Activated T-helper 1 cell treated with anti-CD3 and anti-CD28 coated beads, Interleukin-12 subunit alpha, Interleukin-12 subunit beta, Interleukin-2, Interleukin-4 antibody, amounts not matched to agents 30 ng/mL and 10 ng/mL and 1 ng/mL, durations not matched to agents 14 hours and 24 hours and 36 hours (primary cell): ENCODE results near the gene CCDC187. TPM values are rescaled to one million over a fixed set of nuclear protein-coding genes. Genes with fewer than 3 reads are reported as not detected.
"Not testable (repeated sequence)": the region's sequence is repeated elsewhere in the genome, so short reads cannot be mapped to it uniquely, and the experiment has no call there.

Source experiments
- DNase-seq: peaks from one replicate; pipeline ENCODE4 v3.0.0; 2021; ENCODE audit warnings: low spot score
- H3K27ac Mint-ChIP-seq: one replicate; pipeline ENCODE4 v1.8.0; 2021; ENCODE audit warnings: mild to moderate bottlenecking, mixed read lengths
- H3K27me3 Mint-ChIP-seq: one replicate; pipeline ENCODE4 v1.8.0; 2022; ENCODE audit warnings: mild to moderate bottlenecking, moderate library complexity, mixed read lengths; ENCODE audit not compliant: insufficient read depth
- H3K36me3 Mint-ChIP-seq: one replicate; pipeline ENCODE4 v1.8.0; 2021; ENCODE audit warnings: low read depth, mixed read lengths
- H3K4me1 Mint-ChIP-seq: one replicate; pipeline ENCODE4 v1.8.0; 2021; ENCODE audit warnings: low read depth, mixed read lengths
- H3K4me3 Mint-ChIP-seq: one replicate; pipeline ENCODE4 v1.8.0; 2021; ENCODE audit warnings: mild to moderate bottlenecking, moderate library complexity, mixed read lengths
- H3K9me3 Mint-ChIP-seq: one replicate; pipeline ENCODE4 v1.8.0; 2021; ENCODE audit warnings: mixed read lengths
- intact Hi-C: fragments of 100-400 bp; cut with micrococcal nuclease; formaldehyde crosslinking; loops from one replicate; pipeline ENCODE4 v1.15.1; 2024
- total RNA-seq: library from RNA; stranded (reverse); gene quantifications from 2 replicates; pipeline ENCODE4 v1.2.3, GENCODE V29; 2022

CCDC187 gene
- not detected in 2 replicates for total RNA-seq

- H3K4me3 Mint-ChIP-seq: no peak within 1 kb of the TSS
- no peaks in the 10 kb centered on the region for H3K4me1 Mint-ChIP-seq
- no peaks in the 10 kb centered on the region for H3K27me3 Mint-ChIP-seq
- H3K27ac Mint-ChIP-seq: no peak within 1 kb of the TSS
- H3K36me3 Mint-ChIP-seq: no peaks in the 10 kb centered on the region
- intact Hi-C loops: no loop called here
- no peaks in the 10 kb centered on the region for H3K9me3 Mint-ChIP-seq
- no peak for DNase-seq
These were observed at the start of gene CCDC187 for GRCh38 chr9:136303825-136304416. Gene CCDC187, minus strand, starts transcription at chr9:136304094. Its CDS starts 264 bp downstream, at chr9:136303830.

- Mint-ChIP-seq H3K27me3 (no peaks in the 10 kb centered on the region), H3K4me1 (no peaks in the 10 kb centered on the region), H3K36me3 (no peaks in the 10 kb centered on the region), H3K9me3 (no peaks in the 10 kb centered on the region), H3K4me3 (no peak overlapping the region), H3K27ac (no peak overlapping the region)
- intact Hi-C loops: no loop called here
- no peak for DNase-seq
These were observed 49.2 kb upstream of the CCDC187 start for GRCh38 chr9:136353088-136353487.

GRCh38 chr9:136352682-136353081 is 48.8 kb upstream of the CCDC187 start:
- H3K27ac Mint-ChIP-seq: no peak overlapping the region
- H3K9me3 Mint-ChIP-seq: no peaks in the 10 kb centered on the region
- no peak for DNase-seq
- no peaks in the 10 kb centered on the region for H3K27me3 Mint-ChIP-seq
- intact Hi-C loops: no loop called here
- H3K36me3 Mint-ChIP-seq: no peaks in the 10 kb centered on the region
- H3K4me1 Mint-ChIP-seq: no peaks in the 10 kb centered on the region
- H3K4me3 Mint-ChIP-seq: no peak overlapping the region

GRCh38 chr9:136351868-136352267 is 48.0 kb upstream of the CCDC187 start:
- intact Hi-C loops, H3K27me3 Mint-ChIP-seq, H3K4me3 Mint-ChIP-seq, H3K4me1 Mint-ChIP-seq, H3K9me3 Mint-ChIP-seq, DNase-seq, H3K36me3 Mint-ChIP-seq, H3K27ac Mint-ChIP-seq: not testable (repeated sequence)

- intact Hi-C loops: no loop called here
- no peaks in the 10 kb centered on the region for H3K36me3 Mint-ChIP-seq
- no peak overlapping the region for H3K27ac Mint-ChIP-seq
- H3K9me3 Mint-ChIP-seq: no peaks in the 10 kb centered on the region
- no peaks in the 10 kb centered on the region for H3K4me1 Mint-ChIP-seq
- no peaks in the 10 kb centered on the region for H3K27me3 Mint-ChIP-seq
- DNase-seq: no peak
- no peak overlapping the region for H3K4me3 Mint-ChIP-seq
These were observed 47.4 kb upstream of the CCDC187 start for GRCh38 chr9:136351252-136351800.

- Mint-ChIP-seq H3K36me3 (no peaks in the 10 kb centered on the region), H3K4me3 (no peak overlapping the region), H3K27me3 (no peaks in the 10 kb centered on the region), H3K4me1 (no peaks in the 10 kb centered on the region), H3K27ac (no peak overlapping the region), H3K9me3 (no peaks in the 10 kb centered on the region)
- no peak for DNase-seq
- intact Hi-C loops: no loop called here
These were observed 45.7 kb upstream of the CCDC187 start for GRCh38 chr9:136349546-136349945.

GRCh38 chr9:136348691-136349090 is 44.8 kb upstream of the CCDC187 start:
- Mint-ChIP-seq H3K36me3 (no peaks in the 10 kb centered on the region), H3K4me1 (no peaks in the 10 kb centered on the region), H3K4me3 (no peak overlapping the region), H3K27me3 (no peaks in the 10 kb centered on the region), H3K9me3 (no peaks in the 10 kb centered on the region), H3K27ac (no peak overlapping the region)
- intact Hi-C loops: no loop called here
- DNase-seq: no peak

- H3K27ac Mint-ChIP-seq: no peak overlapping the region
- no peak for DNase-seq
- intact Hi-C loops: no loop called here
- H3K27me3 Mint-ChIP-seq: no peaks in the 10 kb centered on the region
- no peak overlapping the region for H3K4me3 Mint-ChIP-seq
- H3K4me1 Mint-ChIP-seq: no peaks in the 10 kb centered on the region
- H3K9me3 Mint-ChIP-seq: no peaks in the 10 kb centered on the region
- H3K36me3 Mint-ChIP-seq: no peaks in the 10 kb centered on the region
These were observed 43.8 kb upstream of the CCDC187 start for GRCh38 chr9:136347472-136348256.

GRCh38 chr9:136346927-136347465 is 43.1 kb upstream of the CCDC187 start:
- Mint-ChIP-seq H3K36me3 (no peaks in the 10 kb centered on the region), H3K4me1 (no peaks in the 10 kb centered on the region), H3K9me3 (no peaks in the 10 kb centered on the region), H3K27ac (no peak overlapping the region), H3K27me3 (no peaks in the 10 kb centered on the region), H3K4me3 (no peak overlapping the region)
- intact Hi-C loops: no loop called here
- DNase-seq: no peak

- no peak overlapping the region for H3K4me3 Mint-ChIP-seq
- H3K36me3 Mint-ChIP-seq: no peaks in the 10 kb centered on the region
- intact Hi-C loops: no loop called here
- DNase-seq: no peak
- H3K9me3 Mint-ChIP-seq: no peaks in the 10 kb centered on the region
- H3K27ac Mint-ChIP-seq: no peak overlapping the region
- no peaks in the 10 kb centered on the region for H3K27me3 Mint-ChIP-seq
- H3K4me1 Mint-ChIP-seq: no peaks in the 10 kb centered on the region
These were observed 42.2 kb upstream of the CCDC187 start for GRCh38 chr9:136346157-136346481.

GRCh38 chr9:136345281-136346156 is 41.6 kb upstream of the CCDC187 start:
- no peaks in the 10 kb centered on the region for H3K4me1 Mint-ChIP-seq
- no peak for DNase-seq
- H3K4me3 Mint-ChIP-seq: no peak overlapping the region
- no peak overlapping the region for H3K27ac Mint-ChIP-seq
- H3K27me3 Mint-ChIP-seq: no peaks in the 10 kb centered on the region
- H3K9me3 Mint-ChIP-seq: no peaks in the 10 kb centered on the region
- no peaks in the 10 kb centered on the region for H3K36me3 Mint-ChIP-seq
- intact Hi-C loops: no loop called here

- no peak for DNase-seq
- no peaks in the 10 kb centered on the region for H3K4me1 Mint-ChIP-seq
- no peak overlapping the region for H3K4me3 Mint-ChIP-seq
- H3K36me3 Mint-ChIP-seq: no peaks in the 10 kb centered on the region
- no peaks in the 10 kb centered on the region for H3K27me3 Mint-ChIP-seq
- no peak overlapping the region for H3K27ac Mint-ChIP-seq
- intact Hi-C loops: no loop called here
- H3K9me3 Mint-ChIP-seq: no peaks in the 10 kb centered on the region
These were observed 40.8 kb upstream of the CCDC187 start for GRCh38 chr9:136344544-136345280.
